Measurements from ENCODE around the gene B3GNT3. TPM values are rescaled to one million over a fixed set of nuclear protein-coding genes. Genes with fewer than 3 reads are reported as not detected.

The B3GNT3 gene
- total and polyA plus RNA-seq, 2 of the 13 experiments (the other 11 are each of a cell fraction or from before 2014, with no cell fraction given), result 0.86 to 4.0 TPM

DNA sequence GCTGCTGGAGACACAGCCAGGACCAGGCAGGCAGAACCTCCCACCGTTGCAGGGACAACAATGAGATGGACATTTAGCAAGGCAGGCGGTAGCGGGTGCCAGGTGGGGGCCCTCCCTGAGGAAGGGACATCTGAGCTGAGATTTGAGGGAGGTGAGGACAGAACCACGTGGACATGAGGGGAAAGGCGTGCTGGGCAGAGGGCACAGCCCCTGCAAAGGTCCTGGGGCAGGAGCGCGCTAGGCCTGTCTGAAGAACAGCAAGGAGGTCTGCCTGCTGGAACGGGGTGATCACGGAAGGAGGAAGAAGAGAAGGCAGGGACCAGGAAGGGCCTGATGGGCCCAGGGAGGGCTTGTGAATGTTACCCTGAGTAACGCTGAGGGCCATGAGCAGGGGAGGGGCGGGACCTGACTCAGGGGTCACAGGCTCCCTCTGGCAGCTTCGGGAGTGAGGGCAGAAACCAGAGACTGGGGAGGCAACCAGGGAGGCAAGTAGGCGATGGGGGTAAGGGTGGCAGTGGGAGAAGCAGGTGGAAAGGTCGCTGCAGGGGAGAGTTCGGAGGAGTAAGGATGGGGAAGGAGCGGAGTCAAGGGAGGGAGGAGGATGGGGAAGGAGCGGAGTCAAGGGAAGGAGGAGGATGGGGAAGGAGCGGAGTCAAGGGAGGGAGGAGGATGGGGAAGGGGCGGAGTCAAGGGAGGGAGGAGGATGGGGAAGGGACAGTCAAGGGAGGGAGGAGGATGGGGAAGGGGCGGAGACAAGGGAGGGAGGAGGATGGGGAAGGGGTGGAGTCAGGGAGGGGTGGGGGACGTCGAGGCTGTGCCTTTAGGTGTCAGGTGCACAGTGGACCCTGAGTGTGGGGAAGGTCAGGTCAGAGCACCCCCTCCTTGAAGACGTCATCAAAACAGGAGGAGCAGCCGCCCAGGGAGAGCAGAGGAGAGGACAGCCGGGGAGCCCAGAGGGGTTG is 15.7 kb upstream of the B3GNT3 start:
- no peaks in the 10 kb centered on the region for H3K9me3 ChIP-seq (ENCODE audit: low read length)
- intact Hi-C loops (cut with micrococcal nuclease; ENCODE audit: unreplicated experiment) (no loop called here), in situ Hi-C loops (cut with HindIII; ENCODE audit: extremely low pct_ligation_motif_present, low pct_unique_long_range_greater_than_20kb) (no loop called here)
- peak overlapping the region; percentile 42 for H3K4me2 ChIP-seq (ENCODE audit: low read depth, low read length)
- no peak for FAIRE-seq
- WGBS (ENCODE audit: low lambda C conversion rate), result 59% methylated on average over 25 of the region's 25 CpGs
- H4K20me1 ChIP-seq (ENCODE audit: insufficient read depth, low read length), result no peaks in the 10 kb centered on the region
- CTCF ChIA-PET (ENCODE audit: low intra/inter-chr PET ratio, low total read pairs), result no interaction called here
- H3K9ac ChIP-seq (ENCODE audit: insufficient read depth, low read depth, low read length), result no peak overlapping the region
- no peaks in the 10 kb centered on the region for H3K27me3 ChIP-seq (ENCODE audit: control insufficient read depth in 1 of 2, insufficient read depth in 2 of 2, low read length in 2 of 2)
- BruUV-seq (replicated peaks), result no TSS peak
- no peak for DNase-seq (ENCODE audit: low spot score)
- POLR2A ChIA-PET, result no interaction called here
- no peaks in the 10 kb centered on the region for H3K36me3 ChIP-seq (replicated peaks in 1 of 2; ENCODE audit: control insufficient read depth in 1 of 2, insufficient read depth in 2 of 2, low read length in 2 of 2)
- H3K4me3 ChIP-seq (replicated peaks in 1 of 3; ENCODE audit: insufficient read depth in 1 of 3, low read depth in 2 of 3, low read length in 3 of 3), result peak overlapping the region in 2 of 3 experiments; percentile 38 to 43; a peak in 4 of 6 replicates
- H3K4me1 ChIP-seq (ENCODE audit: insufficient read depth, low read length), result peaks cover 8% of the 10 kb centered on the region; the same call in 1 of the 2 replicates
- ATAC-seq, result no peak
- H3K27ac ChIP-seq (ENCODE audit: extremely low read length, insufficient read depth, low read length), result no peak overlapping the region
- H3K79me2 ChIP-seq (ENCODE audit: insufficient read depth, low read length), result no peaks in the 10 kb centered on the region
- no peak overlapping the region for H2AFZ ChIP-seq (ENCODE audit: low read length)
- TF ChIP-seq ZFAT (CRISPR knock-in tag; conservative IDR thresholded peaks at IDR 0.05) (no peak), TBX2 (CRISPR knock-in tag; IDR thresholded peaks at IDR 0.05; ENCODE audit: borderline replicate concordance) (no peak), MXD1 (CRISPR knock-in tag; IDR thresholded peaks at IDR 0.05) (no peak), DPF2 (CRISPR knock-in tag; IDR thresholded peaks at IDR 0.05; ENCODE audit: borderline replicate concordance, low read depth) (no peak), ZNF331 (CRISPR knock-in tag; IDR thresholded peaks at IDR 0.05) (no peak), ZFP37 (CRISPR knock-in tag; IDR thresholded peaks at IDR 0.05; ENCODE audit: borderline replicate concordance) (no peak), ZFP82 (CRISPR knock-in tag; IDR thresholded peaks at IDR 0.05; ENCODE audit: borderline replicate concordance) (no peak), ZNF18 (CRISPR knock-in tag; IDR thresholded peaks at IDR 0.05; ENCODE audit: insufficient replicate concordance) (no peak), ZMYM3 (CRISPR knock-in tag; IDR thresholded peaks at IDR 0.05) (peak; percentile 53; the same call in 1 of the 2 replicates), ZKSCAN1 (IDR thresholded peaks at IDR 0.05; ENCODE audit: low read length) (no peak), FUBP1 (CRISPR knock-in tag; IDR thresholded peaks at IDR 0.05; ENCODE audit: borderline replicate concordance) (no peak)
- TF ChIP-seq, protein P1, sequence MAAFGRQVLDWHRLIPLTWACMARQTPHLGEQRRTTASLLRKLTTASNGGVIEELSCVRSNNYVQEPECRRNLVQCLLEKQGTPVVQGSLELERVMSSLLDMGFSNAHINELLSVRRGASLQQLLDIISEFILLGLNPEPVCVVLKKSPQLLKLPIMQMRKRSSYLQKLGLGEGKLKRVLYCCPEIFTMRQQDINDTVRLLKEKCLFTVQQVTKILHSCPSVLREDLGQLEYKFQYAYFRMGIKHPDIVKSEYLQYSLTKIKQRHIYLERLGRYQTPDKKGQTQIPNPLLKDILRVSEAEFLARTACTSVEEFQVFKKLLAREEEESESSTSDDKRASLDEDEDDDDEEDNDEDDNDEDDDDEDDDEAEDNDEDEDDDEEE (CRISPR knock-in tag; IDR thresholded peaks at IDR 0.05), result no peak

All from HepG2 (cell line).